HepG2 (cell line): ENCODE measurements around the gene ATP9A. TPM values are rescaled to one million over a fixed set of nuclear protein-coding genes. Genes with fewer than 3 reads are reported as not detected.
A peak's percentile ranks its signal among the peaks of the same experiment; 100 is the strongest.

Source experiments
- AGO1 ChIP-seq: fragments of 200-400 bp; formaldehyde crosslinking; IDR thresholded peaks from 2 replicates; pipeline ENCODE4 v1.6.1; 2017; ENCODE audit warnings: mild to moderate bottlenecking, low read depth, low read length, moderate library complexity; ENCODE audit not compliant: poor library complexity, severe bottlenecking
- ATF7-NPFF ChIP-seq: sonication (generic); formaldehyde crosslinking; IDR thresholded peaks from 2 replicates; pipeline ENCODE4 v1.8.1; 2023; ENCODE audit warnings: mild to moderate bottlenecking, low read depth, missing genetic modification reagents, moderate library complexity
- GABPB1 ChIP-seq: IDR thresholded peaks from 2 replicates; pipeline ENCODE4 v1.6.1; 2016; ENCODE audit warnings: mild to moderate bottlenecking, missing genetic modification reagents, moderate library complexity, missing compliant biosample characterization
- MBNL3 ChIP-seq: fragments of 250-450 bp; sonication (Bioruptor Pico); conservative IDR thresholded peaks from 2 replicates; pipeline ENCODE4 v1.8.0; 2022; ENCODE audit warnings: mild to moderate bottlenecking, inconsistent platforms
- NFATC3 ChIP-seq: sonication (generic); formaldehyde crosslinking; IDR thresholded peaks from 2 replicates; pipeline ENCODE4 v1.5.1; 2020; ENCODE audit warnings: mild to moderate bottlenecking, missing genetic modification reagents
- NONO ChIP-seq, 2 experiments: fragments of 450-650 bp in 1 of 2; sonication (generic) in 1 of 2; formaldehyde crosslinking in 1 of 2; IDR thresholded peaks in 1 of 2; conservative IDR thresholded peaks in 1 of 2; 2 replicates each; pipeline versions ENCODE4 v1.6.1 to v1.8.0; 2017 to 2022; ENCODE audit warnings: mild to moderate bottlenecking in 1 of 2, missing genetic modification reagents in 1 of 2, moderate library complexity in 1 of 2
- PAF1 ChIP-seq: IDR thresholded peaks from 2 replicates; pipeline ENCODE4 v1.6.1; 2016; ENCODE audit warnings: missing genetic modification reagents, missing compliant biosample characterization
- PAWR ChIP-seq: sonication (generic); formaldehyde crosslinking; IDR thresholded peaks from 2 replicates; pipeline ENCODE4 v1.4.0; 2020; ENCODE audit warnings: missing genetic modification reagents, mild to moderate bottlenecking, borderline replicate concordance
- PHB2 ChIP-seq: fragments of 450-650 bp; IDR thresholded peaks from 2 replicates; pipeline ENCODE4 v1.6.1; 2018; ENCODE audit not compliant: partially characterized antibody
- PHF8 ChIP-seq: sonication (generic); formaldehyde crosslinking; IDR thresholded peaks from 2 replicates; pipeline ENCODE4 v1.5.0; 2020; ENCODE audit warnings: missing genetic modification reagents
- SPEN ChIP-seq: sonication (generic); formaldehyde crosslinking; IDR thresholded peaks from 2 replicates; pipeline ENCODE4 v1.5.1; 2020; ENCODE audit warnings: low read depth, mild to moderate bottlenecking, missing genetic modification reagents
- ZNF331 ChIP-seq: sonication (generic); formaldehyde crosslinking; IDR thresholded peaks from 2 replicates; pipeline ENCODE4 v1.4.0; 2020; ENCODE audit warnings: missing genetic modification reagents
- polyA plus RNA-seq, 8 experiments: library from polyadenylated mRNA; depleted of rRNA in 3 of 8; stranded (reverse) in 7 of 8; unstranded in 1 of 8; fragments of >200 nt; fragmentation: Illumina TruSeq in 4 of 8; extraction: Trizol in 4 of 8; gene quantifications; 2 replicates each; pipeline versions ENCODE4 v1.2.1 to v1.2.3, GENCODE V29; 2011 to 2016; ENCODE audit warnings: low read depth in 4 of 8, missing spikeins in 1 of 8, mixed read lengths in 1 of 8; ENCODE audit not compliant: insufficient read depth in 1 of 8
- total RNA-seq, 5 experiments: library from RNA; depleted of rRNA; stranded (reverse); fragments of >200 nt; fragmentation: Illumina TruSeq; extraction: Trizol; gene quantifications; 2 replicates each; pipeline ENCODE4 v1.2.3, GENCODE V29; 2016; ENCODE audit warnings: low read depth in 1 of 5
- TF ChIP-seq, protein P1 (sequence below): sonication (generic); formaldehyde crosslinking; IDR thresholded peaks from 2 replicates; pipeline ENCODE4 v1.5.0; 2020; ENCODE audit warnings: missing genetic modification reagents, mild to moderate bottlenecking, borderline replicate concordance
- TF ChIP-seq, protein P2 (sequence below): sonication (generic); formaldehyde crosslinking; IDR thresholded peaks from 2 replicates; pipeline ENCODE4 v1.4.0; 2020; ENCODE audit warnings: missing genetic modification reagents, borderline replicate concordance
- TF ChIP-seq, protein P3 (sequence below): sonication (generic); formaldehyde crosslinking; IDR thresholded peaks from 2 replicates; pipeline ENCODE4 v1.8.1; 2022; ENCODE audit warnings: low read depth, mild to moderate bottlenecking, missing genetic modification reagents
- TF ChIP-seq, protein P4 (sequence below), 2 experiments: sonication (generic) in 1 of 2; formaldehyde crosslinking in 1 of 2; IDR thresholded peaks; 2 replicates each; pipeline versions ENCODE4 v1.4.0 to v1.6.1; 2018 to 2020; ENCODE audit warnings: missing genetic modification reagents in 2 of 2, borderline replicate concordance in 1 of 2, low read depth in 1 of 2, mild to moderate bottlenecking in 1 of 2, missing biosample characterization in 1 of 2

Gene ATP9A
- total and polyA plus RNA-seq, 2 of the 13 experiments (the other 11 are each of a cell fraction or from before 2014, with no cell fraction given): 11.8 to 18.5 TPM

DNA sequence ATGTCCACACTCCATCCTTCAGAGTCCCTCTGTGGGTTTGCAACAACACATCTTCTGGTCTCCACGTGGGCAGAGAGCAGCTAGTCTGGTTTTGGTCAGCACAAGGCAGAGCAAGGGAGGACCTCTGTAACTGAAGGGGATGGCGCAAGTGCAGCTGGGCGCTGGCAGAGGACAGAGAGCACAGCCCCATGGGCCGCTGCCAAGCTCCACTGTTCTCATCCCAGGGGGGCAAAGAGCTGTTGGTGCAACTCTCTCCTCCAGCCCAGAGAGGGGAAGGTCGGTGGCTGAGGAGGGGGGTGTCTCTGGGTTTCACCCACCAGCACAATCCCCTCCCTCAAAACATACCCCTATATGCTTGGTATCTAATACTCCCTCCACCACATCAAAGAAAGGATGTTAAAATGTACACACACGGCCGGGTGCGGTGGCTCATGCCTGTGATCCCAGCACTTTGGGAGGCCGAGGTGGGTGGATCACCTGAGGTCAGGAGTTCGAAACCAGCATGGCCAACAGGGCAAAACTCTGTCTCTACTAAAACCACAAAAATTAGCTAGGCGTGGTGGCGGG is 9.1 kb downstream of the ATP9A start (continued):
- TF ChIP-seq, protein P1, sequence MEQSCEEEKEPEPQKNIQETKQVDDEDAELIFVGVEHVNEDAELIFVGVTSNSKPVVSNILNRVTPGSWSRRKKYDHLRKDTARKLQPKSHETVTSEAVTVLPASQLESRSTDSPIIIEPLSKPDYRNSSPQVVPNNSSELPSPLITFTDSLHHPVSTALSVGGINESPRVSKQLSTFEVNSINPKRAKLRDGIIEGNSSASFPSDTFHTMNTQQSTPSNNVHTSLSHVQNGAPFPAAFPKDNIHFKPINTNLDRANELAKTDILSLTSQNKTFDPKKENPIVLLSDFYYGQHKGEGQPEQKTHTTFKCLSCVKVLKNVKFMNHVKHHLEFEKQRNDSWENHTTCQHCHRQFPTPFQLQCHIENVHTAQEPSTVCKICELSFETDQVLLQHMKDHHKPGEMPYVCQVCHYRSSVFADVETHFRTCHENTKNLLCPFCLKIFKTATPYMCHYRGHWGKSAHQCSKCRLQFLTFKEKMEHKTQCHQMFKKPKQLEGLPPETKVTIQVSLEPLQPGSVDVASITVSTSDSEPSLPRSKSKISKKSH (CRISPR knock-in tag): peak; percentile 75
- TF ChIP-seq NFATC3 (CRISPR knock-in tag) (no peak), PHB2 (no peak), GABPB1 (CRISPR knock-in tag) (peak; percentile 20; the same call in 1 of the 2 replicates), ATF7-NPFF (CRISPR knock-in tag) (no peak), PAF1 (no peak), ZNF331 (CRISPR knock-in tag) (peak; percentile 55; the same call in 1 of the 2 replicates), PAWR (CRISPR knock-in tag) (no peak), AGO1 (no peak), SPEN (0 out of 2 replicates have a peak, but pooled peaks have one; percentile 30), PHF8 (CRISPR knock-in tag) (0 out of 2 replicates have a peak, but pooled peaks have one; percentile 32), MBNL3 (CRISPR knock-in tag) (no peak), NONO (IDR thresholded peaks at IDR 0.05) (no peak), NONO (CRISPR knock-in tag; conservative IDR thresholded peaks at IDR 0.05) (no peak; the same call in 1 of the 2 replicates)
- TF ChIP-seq, protein P2, sequence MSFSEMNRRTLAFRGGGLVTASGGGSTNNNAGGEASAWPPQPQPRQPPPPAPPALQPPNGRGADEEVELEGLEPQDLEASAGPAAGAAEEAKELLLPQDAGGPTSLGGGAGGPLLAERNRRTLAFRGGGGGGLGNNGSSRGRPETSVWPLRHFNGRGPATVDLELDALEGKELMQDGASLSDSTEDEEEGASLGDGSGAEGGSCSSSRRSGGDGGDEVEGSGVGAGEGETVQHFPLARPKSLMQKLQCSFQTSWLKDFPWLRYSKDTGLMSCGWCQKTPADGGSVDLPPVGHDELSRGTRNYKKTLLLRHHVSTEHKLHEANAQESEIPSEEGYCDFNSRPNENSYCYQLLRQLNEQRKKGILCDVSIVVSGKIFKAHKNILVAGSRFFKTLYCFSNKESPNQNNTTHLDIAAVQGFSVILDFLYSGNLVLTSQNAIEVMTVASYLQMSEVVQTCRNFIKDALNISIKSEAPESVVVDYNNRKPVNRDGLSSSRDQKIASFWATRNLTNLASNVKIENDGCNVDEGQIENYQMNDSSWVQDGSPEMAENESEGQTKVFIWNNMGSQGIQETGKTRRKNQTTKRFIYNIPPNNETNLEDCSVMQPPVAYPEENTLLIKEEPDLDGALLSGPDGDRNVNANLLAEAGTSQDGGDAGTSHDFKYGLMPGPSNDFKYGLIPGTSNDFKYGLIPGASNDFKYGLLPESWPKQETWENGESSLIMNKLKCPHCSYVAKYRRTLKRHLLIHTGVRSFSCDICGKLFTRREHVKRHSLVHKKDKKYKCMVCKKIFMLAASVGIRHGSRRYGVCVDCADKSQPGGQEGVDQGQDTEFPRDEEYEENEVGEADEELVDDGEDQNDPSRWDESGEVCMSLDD: no peak
- TF ChIP-seq, protein P3, sequence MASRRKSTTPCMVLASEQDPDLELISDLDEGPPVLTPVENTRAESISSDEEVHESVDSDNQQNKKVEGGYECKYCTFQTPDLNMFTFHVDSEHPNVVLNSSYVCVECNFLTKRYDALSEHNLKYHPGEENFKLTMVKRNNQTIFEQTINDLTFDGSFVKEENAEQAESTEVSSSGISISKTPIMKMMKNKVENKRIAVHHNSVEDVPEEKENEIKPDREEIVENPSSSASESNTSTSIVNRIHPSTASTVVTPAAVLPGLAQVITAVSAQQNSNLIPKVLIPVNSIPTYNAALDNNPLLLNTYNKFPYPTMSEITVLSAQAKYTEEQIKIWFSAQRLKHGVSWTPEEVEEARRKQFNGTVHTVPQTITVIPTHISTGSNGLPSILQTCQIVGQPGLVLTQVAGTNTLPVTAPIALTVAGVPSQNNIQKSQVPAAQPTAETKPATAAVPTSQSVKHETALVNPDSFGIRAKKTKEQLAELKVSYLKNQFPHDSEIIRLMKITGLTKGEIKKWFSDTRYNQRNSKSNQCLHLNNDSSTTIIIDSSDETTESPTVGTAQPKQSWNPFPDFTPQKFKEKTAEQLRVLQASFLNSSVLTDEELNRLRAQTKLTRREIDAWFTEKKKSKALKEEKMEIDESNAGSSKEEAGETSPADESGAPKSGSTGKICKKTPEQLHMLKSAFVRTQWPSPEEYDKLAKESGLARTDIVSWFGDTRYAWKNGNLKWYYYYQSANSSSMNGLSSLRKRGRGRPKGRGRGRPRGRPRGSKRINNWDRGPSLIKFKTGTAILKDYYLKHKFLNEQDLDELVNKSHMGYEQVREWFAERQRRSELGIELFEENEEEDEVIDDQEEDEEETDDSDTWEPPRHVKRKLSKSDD (CRISPR knock-in tag): 0 out of 2 replicates have a peak, but pooled peaks have one; percentile 23
- TF ChIP-seq, protein P4, sequence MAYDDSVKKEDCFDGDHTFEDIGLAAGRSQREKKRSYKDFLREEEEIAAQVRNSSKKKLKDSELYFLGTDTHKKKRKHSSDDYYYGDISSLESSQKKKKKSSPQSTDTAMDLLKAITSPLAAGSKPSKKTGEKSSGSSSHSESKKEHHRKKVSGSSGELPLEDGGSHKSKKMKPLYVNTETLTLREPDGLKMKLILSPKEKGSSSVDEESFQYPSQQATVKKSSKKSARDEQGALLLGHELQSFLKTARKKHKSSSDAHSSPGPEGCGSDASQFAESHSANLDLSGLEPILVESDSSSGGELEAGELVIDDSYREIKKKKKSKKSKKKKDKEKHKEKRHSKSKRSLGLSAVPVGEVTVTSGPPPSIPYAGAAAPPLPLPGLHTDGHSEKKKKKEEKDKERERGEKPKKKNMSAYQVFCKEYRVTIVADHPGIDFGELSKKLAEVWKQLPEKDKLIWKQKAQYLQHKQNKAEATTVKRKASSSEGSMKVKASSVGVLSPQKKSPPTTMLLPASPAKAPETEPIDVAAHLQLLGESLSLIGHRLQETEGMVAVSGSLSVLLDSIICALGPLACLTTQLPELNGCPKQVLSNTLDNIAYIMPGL (CRISPR knock-in tag; IDR thresholded peaks at IDR 0.05; ENCODE audit: borderline replicate concordance in 1 of 2, low read depth in 1 of 2): no peak
